Gastroesophageal sphincter (tissue), 4 donors: ENCODE data around the gene GALNT2. TPM values are rescaled to one million over a fixed set of nuclear protein-coding genes. Genes with fewer than 3 reads are reported as not detected.

ENCODE experiments used
- ATAC-seq: fragments of 150-250 bp; one replicate; pipeline ENCODE4 v1.9.1; 2016; ENCODE audit warnings: mild to moderate bottlenecking, moderate library complexity
- H3K27ac ChIP-seq, 4 donors: fragments of 200-600 bp; sonication (generic) in 3 of 4; 1 replicate in 3 of 4; 2 replicates in 1 of 4; pipeline ENCODE4 v1.5.1; 2016 to 2019
- H3K27me3 ChIP-seq: fragments of 200-600 bp; sonication (generic); one replicate; pipeline ENCODE4 v1.5.1; 2019
- H3K36me3 ChIP-seq, 2 donors: fragments of 200-600 bp; sonication (generic); one replicate each; pipeline ENCODE4 v1.5.1; 2019; ENCODE audit warnings: control low read depth in 1 of 2
- H3K4me1 ChIP-seq, 3 donors: fragments of 200-600 bp; sonication (generic); 1 replicate in 2 of 3; 2 replicates in 1 of 3; pipeline ENCODE4 v1.5.1; 2016 to 2019; ENCODE audit warnings: control low read depth in 2 of 3
- H3K4me3 ChIP-seq, 2 donors: fragments of 200-600 bp; sonication (generic); one replicate each; pipeline ENCODE4 v1.5.1; 2019; ENCODE audit warnings: mild to moderate bottlenecking in 1 of 2, moderate library complexity in 1 of 2
- H3K9me3 ChIP-seq, 3 donors: fragments of 200-600 bp; sonication (generic); one replicate each; pipeline ENCODE4 v1.5.1; 2017 to 2019; ENCODE audit warnings: control low read depth in 2 of 3
- CTCF ChIP-seq, 4 experiments: fragments of 200-600 bp in 2 of 4; fragments of 450-650 bp in 2 of 4; sonication (generic) in 1 of 4; IDR thresholded peaks; one replicate each; pipeline ENCODE4 v1.5.1; 2017 to 2019; ENCODE audit warnings: antibody characterized with exemption in 4 of 4, mild to moderate bottlenecking in 2 of 4, moderate library complexity in 2 of 4
- EP300 ChIP-seq: sonication (generic); formaldehyde crosslinking; IDR thresholded peaks from one replicate; pipeline ENCODE4 v1.6.1; 2017; ENCODE audit warnings: antibody characterized with exemption, mild to moderate bottlenecking
- POLR2A ChIP-seq, 2 donors: fragments of 450-650 bp; IDR thresholded peaks; one replicate each; pipeline ENCODE4 v1.6.1; 2017; ENCODE audit warnings: antibody characterized with exemption in 2 of 2, mild to moderate bottlenecking in 2 of 2, moderate library complexity in 1 of 2
- POLR2AphosphoS5 ChIP-seq: sonication (generic); formaldehyde crosslinking; IDR thresholded peaks from one replicate; pipeline ENCODE4 v1.6.1; 2017; ENCODE audit warnings: antibody characterized with exemption
- WGBS, 2 donors: methylation state at CpG; one replicate each; pipeline ENCODE4 v1.1.5; 2018; ENCODE audit warnings: low coverage in 1 of 2; 5-methylcytosine and 5-hydroxymethylcytosine counted together
- total RNA-seq, 4 donors: library from RNA; depleted of rRNA; stranded (reverse); fragments of >200 nt; gene quantifications; one replicate each; pipeline ENCODE4 v1.1.0, GENCODE V29; 2016

The GALNT2 gene
- total RNA-seq, 4 donors from 2014 or later, result 95.3 to 160 (median 134) TPM

DNA sequence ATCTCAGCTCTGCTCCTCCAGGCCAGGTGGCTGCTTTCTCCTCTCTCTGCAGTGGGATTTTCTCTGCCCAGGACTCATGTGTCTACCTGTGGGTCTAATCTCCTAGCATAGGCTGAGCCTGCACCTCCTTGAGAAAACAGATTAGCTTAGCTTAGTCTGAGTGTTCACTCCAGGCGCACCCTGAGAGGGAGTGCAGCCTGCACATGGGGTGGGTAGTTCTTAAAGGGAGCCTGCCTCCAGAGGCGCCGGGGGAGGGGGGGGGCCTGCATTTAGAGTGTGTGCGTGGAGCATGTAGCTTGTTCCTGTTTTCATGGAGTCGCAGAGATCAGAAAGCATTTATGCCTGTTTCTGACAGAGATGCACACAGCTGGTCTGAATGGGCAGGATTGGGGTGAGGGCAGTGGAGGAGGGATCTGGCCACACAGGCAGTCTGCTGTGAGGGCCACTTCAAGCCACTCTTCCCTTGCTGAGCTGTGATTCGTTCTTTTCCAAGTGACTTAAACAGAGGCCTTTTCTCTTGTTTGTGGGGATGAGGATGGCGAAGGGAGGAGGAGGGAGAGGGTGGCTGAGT is 45.2 kb downstream of the GALNT2 start:
- TF ChIP-seq CTCF (IDR thresholded peaks at IDR 0.05), result no peak
- TF ChIP-seq POLR2AphosphoS5, result no peak
- TF ChIP-seq EP300, result no peak
- no peak for TF ChIP-seq POLR2A (IDR thresholded peaks at IDR 0.05)
- H3K4me1 ChIP-seq, result peaks cover 0 to 98% (median 28%) of the 10 kb centered on the region in 3 donors
- peaks cover 0 to 16% of the 10 kb centered on the region in 2 donors for H3K36me3 ChIP-seq
- peak; percentile 24 for ATAC-seq
- H3K27ac ChIP-seq, result peak overlapping the region in 3 of 4 donors; percentile 49 to 58 (median 50)
- WGBS, 2 donors, result 29 to 67% methylated on average over 1 to 2 of the region's 7 CpGs
- H3K27me3 ChIP-seq, result no peaks in the 10 kb centered on the region
- no peak overlapping the region for H3K4me3 ChIP-seq
- no peaks in the 10 kb centered on the region for H3K9me3 ChIP-seq

- no peak for TF ChIP-seq EP300
- no peak for TF ChIP-seq POLR2AphosphoS5
- TF ChIP-seq POLR2A (IDR thresholded peaks at IDR 0.05), result no peak
- TF ChIP-seq CTCF (IDR thresholded peaks at IDR 0.05), result no peak
- Histone ChIP-seq H3K27ac (peak overlapping the region in 3 of 4 donors; percentile 49 to 58 (median 50)), H3K4me1 (peaks cover 0 to 98% (median 28%) of the 10 kb centered on the region in 3 donors)
These were observed 45.7 kb downstream of the GALNT2 start for GRCh38 chr1:230112782-230113181.

DNA sequence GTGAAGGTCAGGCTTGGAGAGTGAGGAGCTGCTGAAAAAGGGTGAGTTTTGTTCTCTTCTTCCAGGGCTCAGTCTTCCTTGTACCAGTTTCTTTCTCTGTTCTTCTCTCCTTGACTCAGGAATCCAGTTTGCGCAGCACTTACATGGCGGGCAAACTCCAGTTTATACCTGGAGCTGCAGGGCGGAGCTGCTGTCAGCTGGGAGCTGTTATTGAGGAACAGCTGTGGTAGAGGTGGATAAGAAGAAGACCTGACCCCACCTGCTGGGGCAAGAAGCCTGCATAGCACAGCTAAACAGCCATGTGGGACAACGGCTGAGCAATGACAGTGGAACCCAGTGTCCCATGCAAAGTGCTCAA is 46.2 kb downstream of the GALNT2 start:
- ATAC-seq, result no peak
- peak overlapping the region in 3 of 4 donors; percentile 49 to 58 (median 50) for H3K27ac ChIP-seq
- H3K36me3 ChIP-seq, result peaks cover 0 to 16% of the 10 kb centered on the region in 2 donors
- TF ChIP-seq CTCF (IDR thresholded peaks at IDR 0.05) (no peak), POLR2AphosphoS5 (no peak), EP300 (no peak), POLR2A (IDR thresholded peaks at IDR 0.05) (no peak)
- H3K4me1 ChIP-seq, result peaks cover 0 to 96% (median 28%) of the 10 kb centered on the region in 3 donors
- WGBS, 2 donors, result no CpG with 5 or more reads among the region's 4 CpGs
- no peaks in the 10 kb centered on the region for H3K27me3 ChIP-seq
- no peak overlapping the region for H3K4me3 ChIP-seq
- H3K9me3 ChIP-seq, result no peaks in the 10 kb centered on the region

More at GRCh38 chr1:230112782-230113181, 45.7 kb downstream of the GALNT2 start:
- H3K27me3 ChIP-seq, result no peaks in the 10 kb centered on the region
- no CpG with 5 or more reads among the region's 5 CpGs for WGBS, 2 donors
- no peaks in the 10 kb centered on the region for H3K9me3 ChIP-seq
- H3K36me3 ChIP-seq, result peaks cover 0 to 16% of the 10 kb centered on the region in 2 donors
- no peak overlapping the region for H3K4me3 ChIP-seq
- no peak for ATAC-seq

DNA sequence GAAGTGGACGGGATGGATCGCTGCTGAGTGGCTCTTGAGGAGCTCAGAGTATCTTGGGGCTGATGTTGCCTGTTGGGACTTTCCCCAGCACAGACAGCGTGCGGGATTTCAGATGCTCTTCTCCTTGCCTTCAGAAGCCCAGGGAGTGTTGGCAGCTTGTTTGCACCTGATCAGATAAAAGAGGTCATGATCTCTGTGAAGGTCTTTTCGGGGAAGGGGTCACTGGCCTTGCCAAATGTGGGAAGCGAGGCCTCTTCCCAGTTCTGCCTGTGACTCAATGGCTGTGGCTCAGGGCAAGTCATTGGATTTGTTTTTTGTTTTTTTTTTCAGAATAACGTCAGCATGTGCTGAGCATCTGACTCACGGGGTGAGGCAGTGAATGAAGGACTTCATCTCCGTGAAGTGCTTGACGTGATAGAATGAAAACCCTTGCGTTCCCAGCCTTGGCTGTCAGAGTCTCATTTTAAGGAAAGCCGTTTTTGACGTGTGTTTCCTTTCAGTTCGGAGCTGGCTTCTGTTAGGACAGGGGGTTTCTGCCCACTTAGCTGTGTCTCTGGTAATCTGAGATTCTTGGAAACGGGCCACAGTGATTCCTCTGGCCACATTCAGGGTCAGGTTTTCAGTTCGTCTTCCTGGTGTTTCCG is 46.7 kb downstream of the GALNT2 start:
- WGBS, 2 donors, result 56 to 79% methylated on average over 12 to 13 of the region's 17 CpGs
- Histone ChIP-seq H3K27me3 (no peaks in the 10 kb centered on the region), H3K4me3 (no peak overlapping the region), H3K4me1 (peaks cover 0 to 91% (median 28%) of the 10 kb centered on the region in 3 donors), H3K9me3 (no peaks in the 10 kb centered on the region), H3K36me3 (peaks cover 0 to 16% of the 10 kb centered on the region in 2 donors), H3K27ac (peak overlapping the region in 3 of 4 donors; percentile 50 to 60 (median 58))
- peak; percentile 42 for TF ChIP-seq POLR2AphosphoS5
- TF ChIP-seq EP300, result no peak
- TF ChIP-seq CTCF (IDR thresholded peaks at IDR 0.05), result no peak
- peak; percentile 63 for ATAC-seq

- no peaks in the 10 kb centered on the region for H3K27me3 ChIP-seq
- peaks cover 0 to 86% (median 28%) of the 10 kb centered on the region in 3 donors for H3K4me1 ChIP-seq
- H3K27ac ChIP-seq, result peak overlapping the region in 3 of 4 donors; percentile 50 to 60 (median 58)
- H3K9me3 ChIP-seq, result no peaks in the 10 kb centered on the region
- 81 to 89% methylated on average over 8 to 14 of the region's 15 CpGs for WGBS, 2 donors
- no peak for ATAC-seq
- H3K36me3 ChIP-seq, result peaks cover 0 to 16% of the 10 kb centered on the region in 2 donors
- TF ChIP-seq CTCF (IDR thresholded peaks at IDR 0.05) (no peak), EP300 (no peak), POLR2AphosphoS5 (no peak), POLR2A (IDR thresholded peaks at IDR 0.05) (no peak)
- H3K4me3 ChIP-seq, result no peak overlapping the region
These were observed 47.2 kb downstream of the GALNT2 start for GRCh38 chr1:230114237-230114651.
